Measurements from ENCODE around the gene RBM20. TPM values are rescaled to one million over a fixed set of nuclear protein-coding genes. Genes with fewer than 3 reads are reported as not detected.
"Not testable (repeated sequence)": the region's sequence is repeated elsewhere in the genome, so short reads cannot be mapped to it uniquely, and the experiment has no call there.

The RBM20 gene
- total and polyA plus RNA-seq, 2 experiments from 2014 or later, result not detected

GRCh38 chr10:110700947-110701616 lies 56.9 kb downstream of the RBM20 start:
- DNase-seq, result no peak
- no peak overlapping the region for H2AFZ ChIP-seq
- H3K79me2 ChIP-seq (ENCODE audit: insufficient read depth), result no peaks in the 10 kb centered on the region
- 50 to 54% methylated on average over 10 of the region's 10 CpGs for WGBS, 2 experiments (ENCODE audit: low coverage in 1 of 2, low lambda C conversion rate in 2 of 2, missing lambda C conversion rate in 2 of 2)
- H3K36me3 ChIP-seq (ENCODE audit: low read depth), result no peaks in the 10 kb centered on the region
- H3K4me3 ChIP-seq, result no peak overlapping the region
- H3K27me3 ChIP-seq (replicated peaks; ENCODE audit: insufficient read depth), result peaks cover 8% of the 10 kb centered on the region
- H3K27ac ChIP-seq, result no peak overlapping the region
- no peaks in the 10 kb centered on the region for H3K9me3 ChIP-seq (ENCODE audit: low read depth)
- TF ChIP-seq EZH2phosphoT487 (IDR thresholded peaks at IDR 0.05; ENCODE audit: insufficient read depth, low read depth), result no peak
- H3K4me2 ChIP-seq (ENCODE audit: unreplicated experiment), result no peak overlapping the region
- peaks cover 1% of the 10 kb centered on the region for H3K4me1 ChIP-seq (ENCODE audit: insufficient read depth)
- peaks cover 1% of the 10 kb centered on the region; the same call in 1 of the 2 replicates for H3F3A ChIP-seq (ENCODE audit: insufficient read depth)
- H3K9me2 ChIP-seq (ENCODE audit: insufficient read depth), result no peaks in the 10 kb centered on the region
- H3K9ac ChIP-seq, result no peak overlapping the region
- H4K20me1 ChIP-seq (ENCODE audit: insufficient read depth), result no peaks in the 10 kb centered on the region
- in situ Hi-C loops (cut with MboI), result no loop called here

DNA sequence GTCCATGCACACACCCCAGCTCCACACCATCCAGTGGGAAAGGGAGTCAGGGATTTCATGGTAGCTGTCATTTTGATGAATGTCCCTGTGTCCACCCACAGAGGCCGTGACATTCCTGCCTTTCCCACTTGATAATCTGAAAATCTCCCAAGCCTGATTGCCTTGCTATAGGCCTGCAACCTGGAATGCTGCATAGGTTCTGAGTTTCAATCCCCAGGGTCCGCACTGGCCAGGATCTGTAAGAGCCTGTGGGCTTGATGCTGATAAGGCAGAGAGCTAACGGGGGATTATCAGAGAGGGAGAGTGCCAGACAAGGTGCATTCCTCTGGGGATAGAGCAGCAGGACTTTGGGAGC lies 57.5 kb downstream of the RBM20 start:
- TF ChIP-seq EZH2 (IDR thresholded peaks at IDR 0.05; ENCODE audit: insufficient read depth, poor library complexity, severe bottlenecking) (no peak), EZH2phosphoT487 (IDR thresholded peaks at IDR 0.05; ENCODE audit: insufficient read depth, low read depth) (no peak)
- H3K4me2 ChIP-seq (ENCODE audit: unreplicated experiment), result no peak overlapping the region
- in situ Hi-C loops (cut with MboI), result no loop called here
- 62 to 66% methylated on average over 3 of the region's 3 CpGs for WGBS, 2 experiments (ENCODE audit: low coverage in 1 of 2, low lambda C conversion rate in 2 of 2, missing lambda C conversion rate in 2 of 2)
- H3K9ac ChIP-seq, result no peak overlapping the region
- H3K4me1 ChIP-seq (ENCODE audit: insufficient read depth), result peaks cover 6% of the 10 kb centered on the region
- no peaks in the 10 kb centered on the region for H3K9me2 ChIP-seq (ENCODE audit: insufficient read depth)
- no peak overlapping the region for H3K4me3 ChIP-seq
- peaks cover 5% of the 10 kb centered on the region; the same call in 1 of the 2 replicates for H3K27me3 ChIP-seq (replicated peaks; ENCODE audit: insufficient read depth)
- no peak for DNase-seq
- no peak overlapping the region for H2AFZ ChIP-seq
- no peaks in the 10 kb centered on the region for H3K36me3 ChIP-seq (ENCODE audit: low read depth)
- peaks cover 6% of the 10 kb centered on the region; the same call in 1 of the 2 replicates for H3F3A ChIP-seq (ENCODE audit: insufficient read depth)
- H3K79me2 ChIP-seq (ENCODE audit: insufficient read depth), result no peaks in the 10 kb centered on the region
- no peaks in the 10 kb centered on the region for H4K20me1 ChIP-seq (ENCODE audit: insufficient read depth)
- no peak overlapping the region for H3K27ac ChIP-seq
- no peaks in the 10 kb centered on the region for H3K9me3 ChIP-seq (ENCODE audit: low read depth)

GRCh38 chr10:110704070-110704469 lies 59.9 kb downstream of the RBM20 start:
- peaks cover 15% of the 10 kb centered on the region for H3K4me1 ChIP-seq (ENCODE audit: insufficient read depth)
- no peaks in the 10 kb centered on the region for H3K9me3 ChIP-seq (ENCODE audit: low read depth)
- in situ Hi-C loops (cut with MboI), result no loop called here
- no peak overlapping the region for H3K27ac ChIP-seq
- H2AFZ ChIP-seq, result no peak overlapping the region
- no peak overlapping the region for H3K4me2 ChIP-seq (ENCODE audit: unreplicated experiment)
- H4K20me1 ChIP-seq (ENCODE audit: insufficient read depth), result no peaks in the 10 kb centered on the region
- no peaks in the 10 kb centered on the region for H3K27me3 ChIP-seq (replicated peaks; ENCODE audit: insufficient read depth)
- no peak for DNase-seq
- H3K9ac ChIP-seq, result no peak overlapping the region
- H3K79me2 ChIP-seq (ENCODE audit: insufficient read depth), result no peaks in the 10 kb centered on the region
- no peaks in the 10 kb centered on the region for H3K36me3 ChIP-seq (ENCODE audit: low read depth)
- no peaks in the 10 kb centered on the region for H3K9me2 ChIP-seq (ENCODE audit: insufficient read depth)
- TF ChIP-seq EZH2 (IDR thresholded peaks at IDR 0.05; ENCODE audit: insufficient read depth, poor library complexity, severe bottlenecking), result no peak
- TF ChIP-seq EZH2phosphoT487 (IDR thresholded peaks at IDR 0.05; ENCODE audit: insufficient read depth, low read depth), result no peak
- no peak overlapping the region for H3K4me3 ChIP-seq
- peaks cover 16% of the 10 kb centered on the region for H3F3A ChIP-seq (ENCODE audit: insufficient read depth)

GRCh38 chr10:110704906-110705476 lies 60.9 kb downstream of the RBM20 start:
- Histone ChIP-seq H4K20me1 (ENCODE audit: insufficient read depth) (no peaks in the 10 kb centered on the region), H3K4me3 (no peak overlapping the region), H3K9me3 (ENCODE audit: low read depth) (no peaks in the 10 kb centered on the region), H3K27me3 (replicated peaks; ENCODE audit: insufficient read depth) (no peaks in the 10 kb centered on the region), H3K79me2 (ENCODE audit: insufficient read depth) (no peaks in the 10 kb centered on the region), H3K9ac (no peak overlapping the region), H3F3A (ENCODE audit: insufficient read depth) (peaks cover 16% of the 10 kb centered on the region), H3K4me2 (ENCODE audit: unreplicated experiment) (no peak overlapping the region), H3K9me2 (ENCODE audit: insufficient read depth) (no peaks in the 10 kb centered on the region), H3K27ac (no peak overlapping the region), H3K36me3 (ENCODE audit: low read depth) (no peaks in the 10 kb centered on the region), H3K4me1 (ENCODE audit: insufficient read depth) (peaks cover 15% of the 10 kb centered on the region), H2AFZ (no peak overlapping the region)
- TF ChIP-seq EZH2phosphoT487 (IDR thresholded peaks at IDR 0.05; ENCODE audit: insufficient read depth, low read depth), result no peak
- WGBS, 2 experiments (ENCODE audit: low coverage in 1 of 2, low lambda C conversion rate in 2 of 2, missing lambda C conversion rate in 2 of 2), result 72 to 73% methylated on average over 5 of the region's 5 CpGs
- in situ Hi-C loops (cut with MboI), result no loop called here
- DNase-seq, result peak; percentile 30

DNA sequence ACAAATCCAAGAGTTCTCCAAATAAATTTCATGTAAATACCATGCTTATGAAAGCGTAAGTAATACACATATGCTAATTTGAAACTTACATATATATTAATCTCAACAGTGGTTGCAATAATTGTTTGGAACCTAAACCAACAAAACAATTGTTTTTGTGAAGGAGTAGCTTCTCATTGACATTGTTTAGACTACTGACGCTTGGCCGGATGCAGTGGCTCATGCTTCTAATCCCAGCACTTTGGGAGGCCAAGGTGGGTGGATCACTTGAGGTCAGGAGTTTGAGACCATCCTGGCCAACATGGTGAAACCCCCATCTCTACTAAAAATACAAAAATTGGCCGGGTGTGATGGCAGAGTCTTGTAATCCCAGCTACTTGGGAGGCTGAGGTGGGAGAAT lies 61.5 kb downstream of the RBM20 start:
- H3K79me2 ChIP-seq (ENCODE audit: insufficient read depth); H3K27ac ChIP-seq; H2AFZ ChIP-seq; H3K36me3 ChIP-seq (ENCODE audit: low read depth); in situ Hi-C loops (cut with MboI); H3K9me2 ChIP-seq (ENCODE audit: insufficient read depth); H3K4me2 ChIP-seq (ENCODE audit: unreplicated experiment); H4K20me1 ChIP-seq (ENCODE audit: insufficient read depth); H3K9me3 ChIP-seq (ENCODE audit: low read depth); H3K27me3 ChIP-seq (replicated peaks; ENCODE audit: insufficient read depth); H3K9ac ChIP-seq; DNase-seq; H3K4me3 ChIP-seq: not testable (repeated sequence)
- peaks cover 16% of the 10 kb centered on the region for H3F3A ChIP-seq (ENCODE audit: insufficient read depth)
- H3K4me1 ChIP-seq (ENCODE audit: insufficient read depth), result peaks cover 15% of the 10 kb centered on the region
- 89 to 95% methylated on average over 4 of the region's 4 CpGs for WGBS, 2 experiments (ENCODE audit: low coverage in 1 of 2, low lambda C conversion rate in 2 of 2, missing lambda C conversion rate in 2 of 2)
